HEK293T (cell line): ENCODE data around the gene CCDC51.

Experiments
- ARNT ChIP-seq: fragments of 450-650 bp; IDR thresholded peaks from 2 replicates; pipeline ENCODE4 v1.6.1; 2017; ENCODE audit warnings: mild to moderate bottlenecking
- CTBP1 ChIP-seq: fragments of 450-650 bp; IDR thresholded peaks from 2 replicates; pipeline ENCODE4 v1.6.1; 2016; ENCODE audit warnings: borderline replicate concordance
- FOXK2 ChIP-seq: fragments of 450-650 bp; IDR thresholded peaks from 2 replicates; pipeline ENCODE4 v1.6.1; 2016; ENCODE audit warnings: mild to moderate bottlenecking
- FOXM1 ChIP-seq: fragments of 450-650 bp; IDR thresholded peaks from 2 replicates; pipeline ENCODE4 v1.6.1; 2017; ENCODE audit warnings: mild to moderate bottlenecking, borderline replicate concordance
- HDGF ChIP-seq: fragments of 450-650 bp; IDR thresholded peaks from 2 replicates; pipeline ENCODE4 v1.6.1; 2017; ENCODE audit warnings: antibody characterized with exemption, borderline replicate concordance
- LEF1 ChIP-seq: fragments of 450-650 bp; IDR thresholded peaks from 2 replicates; pipeline ENCODE4 v1.6.1; 2017; ENCODE audit warnings: mild to moderate bottlenecking, borderline replicate concordance
- PKNOX1 ChIP-seq: fragments of 450-650 bp; IDR thresholded peaks from 2 replicates; pipeline ENCODE4 v1.6.1; 2016
- SP1 ChIP-seq: fragments of 450-650 bp; IDR thresholded peaks from 2 replicates; pipeline ENCODE4 v1.6.1; 2017
- SUZ12 ChIP-seq: fragments of 450-650 bp; IDR thresholded peaks from 2 replicates; pipeline ENCODE4 v1.6.1; 2016; ENCODE audit warnings: mild to moderate bottlenecking
- TARDBP ChIP-seq: fragments of 450-650 bp; IDR thresholded peaks from 2 replicates; pipeline ENCODE4 v1.6.1; 2016

GRCh38 chr3:48459331-48459730 is 19.4 kb upstream of the CCDC51 start:
- TF ChIP-seq SP1, result no peak
- no peak for TF ChIP-seq FOXK2
- TF ChIP-seq HDGF, result no peak
- TF ChIP-seq SUZ12, result no peak
- TF ChIP-seq PKNOX1, result no peak
- no peak for TF ChIP-seq LEF1
- no peak for TF ChIP-seq ARNT
- no peak for TF ChIP-seq CTBP1
- no peak for TF ChIP-seq FOXM1
- no peak for TF ChIP-seq TARDBP
